ENCODE measurements around the gene IFT52. TPM values are rescaled to one million over a fixed set of nuclear protein-coding genes. Genes with fewer than 3 reads are reported as not detected.

The IFT52 gene
- total and polyA plus RNA-seq, 7 donors, result 15.7 to 46.3 (median 30.7) TPM

GRCh38 chr20:43563429-43563828, 27.3 kb upstream of the IFT52 start:
- H3K9me3 ChIP-seq, result no peaks in the 10 kb centered on the region
- TF ChIP-seq POLR2AphosphoS5 (IDR thresholded peaks at IDR 0.05) (no peak), POLR2A (IDR thresholded peaks at IDR 0.05) (no peak), EP300 (IDR thresholded peaks at IDR 0.05) (no peak)
- TF ChIP-seq, protein P1, sequence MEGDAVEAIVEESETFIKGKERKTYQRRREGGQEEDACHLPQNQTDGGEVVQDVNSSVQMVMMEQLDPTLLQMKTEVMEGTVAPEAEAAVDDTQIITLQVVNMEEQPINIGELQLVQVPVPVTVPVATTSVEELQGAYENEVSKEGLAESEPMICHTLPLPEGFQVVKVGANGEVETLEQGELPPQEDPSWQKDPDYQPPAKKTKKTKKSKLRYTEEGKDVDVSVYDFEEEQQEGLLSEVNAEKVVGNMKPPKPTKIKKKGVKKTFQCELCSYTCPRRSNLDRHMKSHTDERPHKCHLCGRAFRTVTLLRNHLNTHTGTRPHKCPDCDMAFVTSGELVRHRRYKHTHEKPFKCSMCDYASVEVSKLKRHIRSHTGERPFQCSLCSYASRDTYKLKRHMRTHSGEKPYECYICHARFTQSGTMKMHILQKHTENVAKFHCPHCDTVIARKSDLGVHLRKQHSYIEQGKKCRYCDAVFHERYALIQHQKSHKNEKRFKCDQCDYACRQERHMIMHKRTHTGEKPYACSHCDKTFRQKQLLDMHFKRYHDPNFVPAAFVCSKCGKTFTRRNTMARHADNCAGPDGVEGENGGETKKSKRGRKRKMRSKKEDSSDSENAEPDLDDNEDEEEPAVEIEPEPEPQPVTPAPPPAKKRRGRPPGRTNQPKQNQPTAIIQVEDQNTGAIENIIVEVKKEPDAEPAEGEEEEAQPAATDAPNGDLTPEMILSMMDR (IDR thresholded peaks at IDR 0.05), result no peak
- no peak overlapping the region for H3K27ac ChIP-seq
- no peaks in the 10 kb centered on the region for H3K27me3 ChIP-seq
- 71 to 73% methylated on average over 3 of the region's 3 CpGs for WGBS, 2 donors
- no peaks in the 10 kb centered on the region for H3K4me1 ChIP-seq
- DNase-seq, result no peak
- intact Hi-C loops (cut with DNase I), result no loop called here
- no peaks in the 10 kb centered on the region for H3K36me3 ChIP-seq
- H3K4me3 ChIP-seq, result no peak overlapping the region

- Histone ChIP-seq H3K27me3 (no peaks in the 10 kb centered on the region), H3K36me3 (no peaks in the 10 kb centered on the region), H3K4me3 (no peak overlapping the region), H3K4me1 (no peaks in the 10 kb centered on the region), H3K27ac (no peak overlapping the region), H3K9me3 (no peaks in the 10 kb centered on the region)
- DNase-seq, result no peak
- 95 to 96% methylated on average over 7 of the region's 7 CpGs for WGBS, 2 donors
- no peak for TF ChIP-seq POLR2AphosphoS5 (IDR thresholded peaks at IDR 0.05)
- no peak for TF ChIP-seq POLR2A (IDR thresholded peaks at IDR 0.05)
- TF ChIP-seq, protein P1 (IDR thresholded peaks at IDR 0.05), result no peak
- TF ChIP-seq EP300 (IDR thresholded peaks at IDR 0.05), result no peak
- intact Hi-C loops (cut with DNase I), result no loop called here
Measured at GRCh38 chr20:43563991-43564390, 26.7 kb upstream of the IFT52 start.

GRCh38 chr20:43564455-43564854, 26.3 kb upstream of the IFT52 start:
- no peaks in the 10 kb centered on the region for H3K9me3 ChIP-seq
- DNase-seq, result no peak
- no peak overlapping the region for H3K27ac ChIP-seq
- no peaks in the 10 kb centered on the region for H3K36me3 ChIP-seq
- intact Hi-C loops (cut with DNase I), result no loop called here
- no peaks in the 10 kb centered on the region for H3K4me1 ChIP-seq
- TF ChIP-seq, protein P1 (IDR thresholded peaks at IDR 0.05), result no peak
- TF ChIP-seq POLR2A (IDR thresholded peaks at IDR 0.05) (no peak), EP300 (IDR thresholded peaks at IDR 0.05) (no peak), POLR2AphosphoS5 (IDR thresholded peaks at IDR 0.05) (no peak)
- 98% methylated on average over 8 of the region's 8 CpGs for WGBS, 2 donors
- no peak overlapping the region for H3K4me3 ChIP-seq
- no peaks in the 10 kb centered on the region for H3K27me3 ChIP-seq

- Histone ChIP-seq H3K9me3 (no peaks in the 10 kb centered on the region), H3K27me3 (no peaks in the 10 kb centered on the region), H3K36me3 (no peaks in the 10 kb centered on the region), H3K27ac (no peak overlapping the region), H3K4me1 (no peaks in the 10 kb centered on the region), H3K4me3 (no peak overlapping the region)
- TF ChIP-seq POLR2A (IDR thresholded peaks at IDR 0.05), result no peak
- no peak for TF ChIP-seq EP300 (IDR thresholded peaks at IDR 0.05)
- TF ChIP-seq, protein P1 (IDR thresholded peaks at IDR 0.05), result no peak
- TF ChIP-seq POLR2AphosphoS5 (IDR thresholded peaks at IDR 0.05), result no peak
- no peak for DNase-seq
- WGBS, 2 donors, result 81 to 85% methylated on average over 18 of the region's 18 CpGs
- intact Hi-C loops (cut with DNase I), result no loop called here
Measured at GRCh38 chr20:43564993-43565757, 25.6 kb upstream of the IFT52 start.

DNA sequence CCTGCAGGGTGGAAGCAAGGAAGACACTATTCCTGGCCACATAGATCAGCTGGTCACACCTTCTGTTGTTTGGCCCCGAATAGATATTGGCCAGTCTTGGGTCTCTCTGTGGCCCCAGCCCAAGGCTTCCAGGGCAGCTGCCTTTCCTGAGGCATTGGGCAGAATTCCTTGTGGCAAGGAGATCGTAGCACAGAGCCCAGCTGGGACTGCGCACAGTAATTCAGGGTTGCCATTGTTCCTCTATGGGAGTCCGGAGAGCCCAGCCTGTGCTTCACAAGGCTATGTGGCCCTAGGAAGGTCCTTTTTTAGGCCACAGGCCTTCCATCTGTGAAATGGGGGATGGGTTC, 25.0 kb upstream of the IFT52 start:
- 83 to 91% methylated on average over 4 of the region's 4 CpGs for WGBS, 2 donors
- intact Hi-C loops (cut with DNase I), result no loop called here
- no peaks in the 10 kb centered on the region for H3K4me1 ChIP-seq
- TF ChIP-seq POLR2A (IDR thresholded peaks at IDR 0.05), result no peak
- TF ChIP-seq, protein P1 (IDR thresholded peaks at IDR 0.05), result no peak
- no peak for TF ChIP-seq POLR2AphosphoS5 (IDR thresholded peaks at IDR 0.05)
- TF ChIP-seq EP300 (IDR thresholded peaks at IDR 0.05), result no peak
- no peaks in the 10 kb centered on the region for H3K9me3 ChIP-seq
- H3K4me3 ChIP-seq, result no peak overlapping the region
- no peak for DNase-seq
- no peak overlapping the region for H3K27ac ChIP-seq
- no peaks in the 10 kb centered on the region for H3K27me3 ChIP-seq
- no peaks in the 10 kb centered on the region for H3K36me3 ChIP-seq
